ENCODE data around the gene GLI1.

Gene GLI1

GRCh38 chr12:57476993-57477709 is 17.6 kb downstream of the GLI1 start:
- DNase-seq (ENCODE audit: insufficient read length, low spot score) (no peak), FAIRE-seq (no peak)

GRCh38 chr12:57477710-57478681 is 18.4 kb downstream of the GLI1 start:
- FAIRE-seq (no peak), DNase-seq (ENCODE audit: insufficient read length, low spot score) (no peak)
- no peak for TF ChIP-seq CTCF (IDR thresholded peaks at IDR 0.05; ENCODE audit: insufficient read depth, missing control alignments)

More at GRCh38 chr12:57476993-57477709, 17.6 kb downstream of the GLI1 start:
- TF ChIP-seq CTCF (IDR thresholded peaks at IDR 0.05; ENCODE audit: insufficient read depth, missing control alignments): no peak

- no peak for TF ChIP-seq CTCF (IDR thresholded peaks at IDR 0.05; ENCODE audit: insufficient read depth, missing control alignments)
- FAIRE-seq (no peak), DNase-seq (ENCODE audit: insufficient read length, low spot score) (no peak)
Measured at GRCh38 chr12:57479043-57479375, 19.4 kb downstream of the GLI1 start.

GRCh38 chr12:57479376-57480115 is 20.0 kb downstream of the GLI1 start, which contains the start of gene ARHGAP9:
Gene ARHGAP9 (minus strand): TSS chr12:57479866. CDS start chr12:57479406, 460 bp downstream.
- TF ChIP-seq CTCF (IDR thresholded peaks at IDR 0.05; ENCODE audit: insufficient read depth, missing control alignments): no peak
- no peak for FAIRE-seq
- DNase-seq (ENCODE audit: insufficient read length, low spot score): no peak

GRCh38 chr12:57481671-57482070 is 22.1 kb downstream of the GLI1 start:
- no peak for TF ChIP-seq CTCF (IDR thresholded peaks at IDR 0.05; ENCODE audit: insufficient read depth, missing control alignments)
- FAIRE-seq (no peak), DNase-seq (ENCODE audit: insufficient read length, low spot score) (no peak)

GRCh38 chr12:57483466-57483865 is 23.9 kb downstream of the GLI1 start:
- FAIRE-seq: no peak
- TF ChIP-seq CTCF (IDR thresholded peaks at IDR 0.05; ENCODE audit: insufficient read depth, missing control alignments): no peak
- no peak for DNase-seq (ENCODE audit: insufficient read length, low spot score)
